H7 (cell line): ENCODE data around the gene GJB5. TPM values are rescaled to one million over a fixed set of nuclear protein-coding genes. Genes with fewer than 3 reads are reported as not detected.

Experiments used
- DNase-seq: peaks from one replicate; pipeline ENCODE4 v3.0.0; 2012
- H3K27me3 ChIP-seq: 2 replicates; pipeline ENCODE4 v1.6.0; 2011; ENCODE audit warnings: mild to moderate bottlenecking, low read length; ENCODE audit not compliant: control insufficient read depth, insufficient read depth
- H3K36me3 ChIP-seq: replicated peaks from 2 replicates; pipeline ENCODE4 v1.5.1; 2011; ENCODE audit warnings: low read length; ENCODE audit not compliant: control insufficient read depth, insufficient read depth
- H3K4me3 ChIP-seq: 2 replicates; pipeline ENCODE4 v1.5.1; 2011; ENCODE audit warnings: low read depth, mild to moderate bottlenecking, control low read depth, low read length, moderate library complexity; ENCODE audit not compliant: insufficient read depth
- total RNA-seq: library from RNA; depleted of rRNA; stranded (reverse); fragments of >200 nt; shearing (Covaris generic); gene quantifications from 2 replicates; pipeline ENCODE4 v1.2.3, GENCODE V29; 2014; rRNA removed

The GJB5 gene
- total RNA-seq, result 0.48 TPM in 1 of 2 replicates, not detected in the other

GRCh38 chr1:34754964-34755637 lies at the start of gene GJB5:
GJB5 (plus strand) TSS chr1:34755047; CDS start chr1:34757331, 2,284 bp downstream.
- no peaks in the 10 kb centered on the region for H3K36me3 ChIP-seq
- no peak within 1 kb of the TSS for H3K4me3 ChIP-seq
- DNase-seq, result no peak
- no peaks in the 10 kb centered on the region; the same call in 1 of the 2 replicates for H3K27me3 ChIP-seq

DNA sequence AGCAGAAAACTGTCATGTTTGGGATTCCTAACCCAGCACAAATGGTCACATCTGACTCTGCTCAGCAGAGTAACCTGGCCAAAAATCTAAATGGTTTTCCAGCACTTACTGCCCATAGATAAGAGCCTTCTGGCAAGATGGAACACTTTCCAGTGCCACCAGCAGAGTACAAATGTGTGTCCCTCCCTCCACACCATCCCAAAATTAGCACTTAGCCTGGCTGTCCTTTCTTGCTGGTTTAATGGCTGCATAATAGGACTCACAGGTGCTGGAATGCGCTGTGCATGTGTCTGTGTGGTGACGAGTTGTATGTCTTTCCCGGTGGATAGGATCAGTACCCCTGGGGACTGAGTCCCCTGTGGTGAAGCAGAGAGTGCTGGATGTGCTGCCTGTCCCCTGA lies 49.8 kb upstream of the GJB5 start:
- Histone ChIP-seq H3K4me3 (no peak overlapping the region), H3K27me3 (peaks cover 1% of the 10 kb centered on the region; the same call in 1 of the 2 replicates), H3K36me3 (no peaks in the 10 kb centered on the region)
- no peak for DNase-seq

GRCh38 chr1:34708106-34708505 lies 46.7 kb upstream of the GJB5 start:
- no peak for DNase-seq
- H3K36me3 ChIP-seq, result no peaks in the 10 kb centered on the region

GRCh38 chr1:34709547-34709946 lies 45.3 kb upstream of the GJB5 start:
- no peaks in the 10 kb centered on the region for H3K36me3 ChIP-seq
- H3K27me3 ChIP-seq, result no peaks in the 10 kb centered on the region; the same call in 1 of the 2 replicates
- DNase-seq, result peak; percentile 49
- H3K4me3 ChIP-seq, result no peak overlapping the region

More at GRCh38 chr1:34708106-34708505, 46.7 kb upstream of the GJB5 start:
- Histone ChIP-seq H3K27me3 (peaks cover 1% of the 10 kb centered on the region; the same call in 1 of the 2 replicates), H3K4me3 (no peak overlapping the region)

- Histone ChIP-seq H3K36me3 (no peaks in the 10 kb centered on the region), H3K4me3 (no peak overlapping the region), H3K27me3 (no peaks in the 10 kb centered on the region; the same call in 1 of the 2 replicates)
- DNase-seq, result no peak
Measured at GRCh38 chr1:34710812-34711211, 44.0 kb upstream of the GJB5 start.

DNA sequence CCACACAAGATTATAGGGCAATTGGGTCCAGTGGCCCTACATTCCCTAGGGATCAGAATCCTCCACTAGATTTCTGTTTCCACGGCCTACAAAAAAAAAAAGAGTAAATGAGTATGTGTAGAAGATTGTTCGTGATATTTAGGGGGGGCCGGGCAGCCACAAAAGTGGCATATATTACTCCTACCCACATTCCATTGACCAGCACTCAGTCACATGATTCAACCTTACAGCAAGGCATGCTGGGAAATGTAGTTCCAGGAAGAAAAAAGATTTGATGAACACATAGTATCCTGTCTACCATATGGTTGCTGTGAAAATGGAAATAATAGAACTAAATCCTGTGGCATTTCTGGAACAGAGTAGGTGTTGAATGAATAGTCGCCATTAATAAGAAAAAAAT lies 43.4 kb upstream of the GJB5 start:
- no peaks in the 10 kb centered on the region for H3K36me3 ChIP-seq
- no peaks in the 10 kb centered on the region; the same call in 1 of the 2 replicates for H3K27me3 ChIP-seq
- no peak overlapping the region for H3K4me3 ChIP-seq
- DNase-seq, result no peak

GRCh38 chr1:34712007-34712688 lies 42.7 kb upstream of the GJB5 start:
- DNase-seq, result no peak
- Histone ChIP-seq H3K27me3 (no peaks in the 10 kb centered on the region; the same call in 1 of the 2 replicates), H3K4me3 (no peak overlapping the region), H3K36me3 (no peaks in the 10 kb centered on the region)

DNA sequence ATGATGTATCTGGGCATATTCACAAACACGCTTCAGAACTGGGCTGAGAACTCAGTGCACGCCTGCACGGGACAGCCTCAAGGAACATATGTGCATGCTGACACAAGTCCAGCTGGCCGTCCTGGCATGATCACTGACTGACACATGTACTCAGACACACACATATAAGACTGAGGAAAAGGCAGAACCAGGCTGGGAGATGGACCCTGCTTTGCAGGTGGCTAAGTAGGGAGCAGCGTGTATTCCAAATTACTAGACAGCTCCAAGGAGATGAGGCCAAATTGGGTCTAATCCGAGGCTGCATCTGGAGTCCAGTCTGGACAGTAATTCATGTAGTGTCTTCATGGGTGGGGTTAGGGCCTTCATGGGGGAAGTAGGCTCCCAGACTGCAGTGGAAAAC lies 41.4 kb upstream of the GJB5 start:
- DNase-seq, result no peak
- Histone ChIP-seq H3K36me3 (no peaks in the 10 kb centered on the region), H3K4me3 (no peak overlapping the region), H3K27me3 (no peaks in the 10 kb centered on the region; the same call in 1 of the 2 replicates)

DNA sequence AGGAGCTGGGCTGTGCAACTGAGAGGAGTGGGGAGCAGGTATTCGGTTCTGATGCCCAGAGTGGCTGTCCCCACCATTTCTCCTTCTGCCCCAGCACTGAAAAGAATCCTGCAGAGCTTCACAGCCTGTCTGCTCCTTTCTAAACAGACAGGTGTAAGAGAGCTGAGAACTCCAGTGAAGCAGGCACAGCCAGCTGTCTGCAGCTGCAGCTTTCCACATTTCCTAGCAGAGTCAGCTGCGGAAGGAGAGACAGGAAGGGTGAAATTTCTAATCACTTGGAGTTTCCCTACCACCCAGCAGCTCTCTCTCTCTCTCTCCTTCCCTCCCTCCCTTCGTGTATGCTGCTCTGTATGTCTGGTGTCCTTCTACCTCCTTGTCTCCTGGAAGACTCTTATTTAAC lies 40.5 kb upstream of the GJB5 start:
- H3K4me3 ChIP-seq, result no peak overlapping the region
- no peak for DNase-seq
- no peaks in the 10 kb centered on the region; the same call in 1 of the 2 replicates for H3K27me3 ChIP-seq
- no peaks in the 10 kb centered on the region for H3K36me3 ChIP-seq

GRCh38 chr1:34715139-34715538 lies 39.7 kb upstream of the GJB5 start:
- DNase-seq, result no peak
- Histone ChIP-seq H3K36me3 (no peaks in the 10 kb centered on the region), H3K4me3 (no peak overlapping the region), H3K27me3 (no peaks in the 10 kb centered on the region; the same call in 1 of the 2 replicates)

DNA sequence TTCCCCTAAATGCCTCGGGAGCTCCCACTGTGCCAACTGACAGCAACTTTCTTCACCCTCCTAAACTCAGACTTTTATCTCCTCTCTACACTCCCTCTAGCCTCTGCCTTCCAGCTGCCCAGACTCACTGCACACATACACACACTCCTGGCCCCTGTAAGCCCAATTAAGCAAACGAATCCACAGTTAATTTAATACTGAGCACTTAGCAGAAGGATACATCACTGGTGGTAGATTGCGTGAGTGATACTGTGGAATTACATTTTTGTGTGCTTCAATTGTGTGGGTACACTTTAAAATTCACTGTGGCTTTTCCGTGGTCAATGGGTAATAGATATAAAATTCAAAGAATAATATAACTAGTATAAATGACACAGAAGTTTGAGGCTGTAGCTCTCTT lies 33.6 kb upstream of the GJB5 start:
- Histone ChIP-seq H3K36me3 (no peaks in the 10 kb centered on the region), H3K4me3 (no peak overlapping the region), H3K27me3 (no peaks in the 10 kb centered on the region; the same call in 1 of the 2 replicates)
- no peak for DNase-seq

DNA sequence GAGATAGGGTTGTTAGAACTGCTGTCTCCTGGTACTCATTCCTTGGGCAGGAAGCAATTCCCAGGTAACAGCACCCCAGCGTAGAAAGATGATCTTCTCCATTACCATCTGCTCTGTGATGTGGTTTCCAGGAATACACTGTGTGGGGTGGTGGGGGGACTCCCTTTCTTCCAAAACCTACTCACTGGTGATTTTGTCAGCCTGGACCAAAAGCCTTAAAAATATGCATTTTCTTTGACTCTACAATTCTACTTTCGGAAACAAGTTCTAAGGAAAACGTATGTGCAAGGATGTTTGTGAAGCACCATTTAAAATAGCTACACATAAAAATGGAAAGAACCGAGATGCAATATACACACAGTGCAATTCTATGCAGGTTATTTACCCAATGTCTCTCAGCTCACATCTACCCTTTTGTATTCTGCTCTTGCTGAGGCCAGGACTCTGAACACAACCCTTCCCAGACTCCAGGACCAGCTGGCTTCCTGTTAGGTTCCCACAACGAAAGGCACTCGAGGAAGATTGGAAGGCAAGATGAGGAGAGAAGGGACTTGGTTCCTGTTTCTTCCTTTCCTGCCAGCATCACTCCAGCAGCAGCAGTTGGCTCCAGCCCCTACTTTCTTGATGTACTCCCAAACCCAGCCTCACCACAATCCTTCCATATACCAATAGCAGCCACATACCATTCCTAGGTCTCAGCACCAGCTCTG lies 33.0 kb upstream of the GJB5 start:
- Histone ChIP-seq H3K36me3 (no peaks in the 10 kb centered on the region), H3K4me3 (no peak overlapping the region), H3K27me3 (no peaks in the 10 kb centered on the region; the same call in 1 of the 2 replicates)
- no peak for DNase-seq

GRCh38 chr1:34726861-34727260 lies 28.0 kb upstream of the GJB5 start:
- Histone ChIP-seq H3K4me3 (no peak overlapping the region), H3K27me3 (no peaks in the 10 kb centered on the region; the same call in 1 of the 2 replicates), H3K36me3 (no peaks in the 10 kb centered on the region)
- no peak for DNase-seq

DNA sequence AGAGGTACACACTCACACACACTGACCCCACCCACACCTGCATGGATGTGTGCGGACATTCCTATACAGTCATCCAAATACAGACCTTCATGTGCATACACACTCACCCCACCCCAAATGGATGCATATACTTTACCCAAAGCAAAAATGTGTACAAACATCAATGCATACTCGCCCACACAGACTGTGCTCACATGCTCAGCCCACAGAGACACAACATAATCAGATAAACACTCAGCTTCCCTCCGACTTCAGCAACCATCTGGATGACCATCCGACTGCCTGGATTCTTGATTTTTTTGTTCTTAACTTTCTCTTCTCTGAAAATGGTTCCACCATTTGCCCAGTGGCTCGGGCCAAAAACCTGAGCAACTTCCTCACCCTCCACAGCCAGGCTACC lies 24.4 kb upstream of the GJB5 start:
- DNase-seq, result no peak
- no peaks in the 10 kb centered on the region for H3K36me3 ChIP-seq
- no peak overlapping the region for H3K4me3 ChIP-seq
- no peaks in the 10 kb centered on the region; the same call in 1 of the 2 replicates for H3K27me3 ChIP-seq
